ENCODE measurements around the gene COPZ1.

Gene COPZ1

GRCh38 chr12:54374562-54375258, 49.8 kb downstream of the COPZ1 start:
- 71% methylated on average over 1 of the region's 2 CpGs for WGBS (ENCODE audit: insufficient coverage)

GRCh38 chr12:54375259-54375579, 50.3 kb downstream of the COPZ1 start:
- DNase-seq, result no peak
- peaks cover 0 to 73% (median 21%) of the 10 kb centered on the region in 4 experiments for H3K36me3 ChIP-seq (ENCODE audit: control insufficient read depth in 4 of 4, insufficient read depth in 4 of 4, low read length in 3 of 4)
- no peak overlapping the region for H3K4me3 ChIP-seq (ENCODE audit: control insufficient read depth in 1 of 7, extremely low read depth in 1 of 7, insufficient read depth in 4 of 7, low read depth in 2 of 7, low read length in 6 of 7)
- H3K9me3 ChIP-seq (ENCODE audit: control extremely low read depth in 1 of 5, control insufficient read depth in 4 of 5, insufficient read depth in 2 of 5, low read depth in 1 of 5, low read length in 4 of 5), result no peaks in the 10 kb centered on the region
- H3K27me3 ChIP-seq (replicated peaks in 2 of 5; ENCODE audit: control insufficient read depth in 4 of 5, insufficient read depth in 5 of 5, low read length in 4 of 5), result no peaks in the 10 kb centered on the region
- no peak overlapping the region for H3K27ac ChIP-seq (ENCODE audit: insufficient read depth in 1 of 2, low read depth in 1 of 2, low read length in 2 of 2, poor library complexity in 1 of 2, severe bottlenecking in 2 of 2)
- no CpG with 5 or more reads among the region's 2 CpGs for WGBS (ENCODE audit: insufficient coverage)
- H3K4me1 ChIP-seq (ENCODE audit: control extremely low read depth in 1 of 4, control insufficient read depth in 4 of 4, insufficient read depth in 4 of 4, low read length in 3 of 4), result peaks cover 0 to 17% (median 16%) of the 10 kb centered on the region in 4 experiments
- POLR2A ChIA-PET, result interaction anchor here (0.6 kb wide), 1 partner anchor 16 kb away, joined by 4 read pairs; no protein-coding TSS in a partner anchor
- CTCF ChIA-PET, result interaction anchor here (0.7 to 13.6 kb wide), 7 partner anchors 9 to 159 kb away, joined by 3 to 160 read pairs (median 6); partner anchors contain the start of gene ZNF385A

More at GRCh38 chr12:54374562-54375258, 49.8 kb downstream of the COPZ1 start:
- H3K9me3 ChIP-seq (ENCODE audit: control extremely low read depth in 1 of 5, control insufficient read depth in 4 of 5, insufficient read depth in 2 of 5, low read depth in 1 of 5, low read length in 4 of 5), result no peaks in the 10 kb centered on the region
- POLR2A ChIA-PET, result no interaction called here
- peaks cover 0 to 72% (median 21%) of the 10 kb centered on the region in 4 experiments for H3K36me3 ChIP-seq (ENCODE audit: control insufficient read depth in 4 of 4, insufficient read depth in 4 of 4, low read length in 3 of 4)
- DNase-seq, result no peak
- H3K4me1 ChIP-seq (ENCODE audit: control extremely low read depth in 1 of 4, control insufficient read depth in 4 of 4, insufficient read depth in 4 of 4, low read length in 3 of 4), result peaks cover 0 to 19% (median 16%) of the 10 kb centered on the region in 4 experiments
- CTCF ChIA-PET, result interaction anchor here (0.7 to 13.6 kb wide), 8 partner anchors 10 to 158 kb away, joined by 3 to 160 read pairs (median 6); partner anchors contain the start of gene ZNF385A
- H3K27ac ChIP-seq (ENCODE audit: insufficient read depth in 1 of 2, low read depth in 1 of 2, low read length in 2 of 2, poor library complexity in 1 of 2, severe bottlenecking in 2 of 2), result no peak overlapping the region
- H3K4me3 ChIP-seq (ENCODE audit: control insufficient read depth in 1 of 7, extremely low read depth in 1 of 7, insufficient read depth in 4 of 7, low read depth in 2 of 7, low read length in 6 of 7), result no peak overlapping the region
- no peaks in the 10 kb centered on the region for H3K27me3 ChIP-seq (replicated peaks in 2 of 5; ENCODE audit: control insufficient read depth in 4 of 5, insufficient read depth in 5 of 5, low read length in 4 of 5)

- Histone ChIP-seq H3K27ac (ENCODE audit: insufficient read depth in 1 of 2, low read depth in 1 of 2, low read length in 2 of 2, poor library complexity in 1 of 2, severe bottlenecking in 2 of 2) (no peak overlapping the region), H3K4me1 (ENCODE audit: control extremely low read depth in 1 of 4, control insufficient read depth in 4 of 4, insufficient read depth in 4 of 4, low read length in 3 of 4) (peaks cover 0 to 14% (median 13%) of the 10 kb centered on the region in 4 experiments), H3K9me3 (ENCODE audit: control extremely low read depth in 1 of 5, control insufficient read depth in 4 of 5, insufficient read depth in 2 of 5, low read depth in 1 of 5, low read length in 4 of 5) (no peaks in the 10 kb centered on the region), H3K27me3 (replicated peaks in 2 of 5; ENCODE audit: control insufficient read depth in 4 of 5, insufficient read depth in 5 of 5, low read length in 4 of 5) (no peaks in the 10 kb centered on the region), H3K4me3 (ENCODE audit: control insufficient read depth in 1 of 7, extremely low read depth in 1 of 7, insufficient read depth in 4 of 7, low read depth in 2 of 7, low read length in 6 of 7) (no peak overlapping the region), H3K36me3 (ENCODE audit: control insufficient read depth in 4 of 4, insufficient read depth in 4 of 4, low read length in 3 of 4) (peaks cover 0 to 68% (median 20%) of the 10 kb centered on the region in 4 experiments)
- DNase-seq, result no peak
- POLR2A ChIA-PET, result no interaction called here
- WGBS (ENCODE audit: insufficient coverage), result 92% methylated on average over 3 of the region's 4 CpGs
- CTCF ChIA-PET, result interaction anchor here (1.0 to 13.6 kb wide), 6 partner anchors 16 to 132 kb away, joined by 3 to 160 read pairs (median 4); no protein-coding TSS in a partner anchor
These were observed 51.7 kb downstream of the COPZ1 start for GRCh38 chr12:54376596-54376995.

GRCh38 chr12:54377007-54377406, 52.1 kb downstream of the COPZ1 start:
- no peaks in the 10 kb centered on the region for H3K9me3 ChIP-seq (ENCODE audit: control extremely low read depth in 1 of 5, control insufficient read depth in 4 of 5, insufficient read depth in 2 of 5, low read depth in 1 of 5, low read length in 4 of 5)
- DNase-seq, result no peak
- POLR2A ChIA-PET, result no interaction called here
- peaks cover 0 to 10% (median 9%) of the 10 kb centered on the region in 4 experiments for H3K4me1 ChIP-seq (ENCODE audit: control extremely low read depth in 1 of 4, control insufficient read depth in 4 of 4, insufficient read depth in 4 of 4, low read length in 3 of 4)
- no peak overlapping the region for H3K4me3 ChIP-seq (ENCODE audit: control insufficient read depth in 1 of 7, extremely low read depth in 1 of 7, insufficient read depth in 4 of 7, low read depth in 2 of 7, low read length in 6 of 7)
- H3K36me3 ChIP-seq (ENCODE audit: control insufficient read depth in 4 of 4, insufficient read depth in 4 of 4, low read length in 3 of 4), result peaks cover 0 to 66% (median 19%) of the 10 kb centered on the region in 4 experiments
- no peaks in the 10 kb centered on the region for H3K27me3 ChIP-seq (replicated peaks in 2 of 5; ENCODE audit: control insufficient read depth in 4 of 5, insufficient read depth in 5 of 5, low read length in 4 of 5)
- CTCF ChIA-PET, result interaction anchor here (1.0 to 13.6 kb wide), 5 partner anchors 16 to 132 kb away, joined by 3 to 160 read pairs (median 6); no protein-coding TSS in a partner anchor
- 89% methylated on average over 1 of the region's 2 CpGs for WGBS (ENCODE audit: insufficient coverage)
- H3K27ac ChIP-seq (ENCODE audit: insufficient read depth in 1 of 2, low read depth in 1 of 2, low read length in 2 of 2, poor library complexity in 1 of 2, severe bottlenecking in 2 of 2), result no peak overlapping the region

GRCh38 chr12:54377797-54378515, 53.0 kb downstream of the COPZ1 start:
- no peak for DNase-seq
- Histone ChIP-seq H3K27ac (ENCODE audit: insufficient read depth in 1 of 2, low read depth in 1 of 2, low read length in 2 of 2, poor library complexity in 1 of 2, severe bottlenecking in 2 of 2) (no peak overlapping the region), H3K9me3 (ENCODE audit: control extremely low read depth in 1 of 5, control insufficient read depth in 4 of 5, insufficient read depth in 2 of 5, low read depth in 1 of 5, low read length in 4 of 5) (no peaks in the 10 kb centered on the region), H3K27me3 (replicated peaks in 2 of 5; ENCODE audit: control insufficient read depth in 4 of 5, insufficient read depth in 5 of 5, low read length in 4 of 5) (no peaks in the 10 kb centered on the region), H3K4me1 (ENCODE audit: control extremely low read depth in 1 of 4, control insufficient read depth in 4 of 4, insufficient read depth in 4 of 4, low read length in 3 of 4) (peaks cover 0 to 7% (median 5%) of the 10 kb centered on the region in 4 experiments), H3K4me3 (ENCODE audit: control insufficient read depth in 1 of 7, extremely low read depth in 1 of 7, insufficient read depth in 4 of 7, low read depth in 2 of 7, low read length in 6 of 7) (no peak overlapping the region), H3K36me3 (ENCODE audit: control insufficient read depth in 4 of 4, insufficient read depth in 4 of 4, low read length in 3 of 4) (peaks cover 2 to 68% (median 19%) of the 10 kb centered on the region in 4 experiments)
- WGBS (ENCODE audit: insufficient coverage), result 100% methylated on average over 2 of the region's 6 CpGs
- ChIA-PET CTCF (interaction anchor here (1.5 to 13.6 kb wide), 15 partner anchors 6 to 153 kb away, joined by 3 to 160 read pairs (median 16); no protein-coding TSS in a partner anchor), POLR2A (no interaction called here)

- Histone ChIP-seq H3K4me3 (ENCODE audit: control insufficient read depth in 1 of 7, extremely low read depth in 1 of 7, insufficient read depth in 4 of 7, low read depth in 2 of 7, low read length in 6 of 7) (peak overlapping the region in 2 of 7 experiments; percentile 34 to 39), H3K9me3 (ENCODE audit: control extremely low read depth in 1 of 5, control insufficient read depth in 4 of 5, insufficient read depth in 2 of 5, low read depth in 1 of 5, low read length in 4 of 5) (no peaks in the 10 kb centered on the region), H3K36me3 (ENCODE audit: control insufficient read depth in 4 of 4, insufficient read depth in 4 of 4, low read length in 3 of 4) (peaks cover 2 to 64% (median 15%) of the 10 kb centered on the region in 4 experiments), H3K27ac (ENCODE audit: insufficient read depth in 1 of 2, low read depth in 1 of 2, low read length in 2 of 2, poor library complexity in 1 of 2, severe bottlenecking in 2 of 2) (no peak overlapping the region), H3K4me1 (ENCODE audit: control extremely low read depth in 1 of 4, control insufficient read depth in 4 of 4, insufficient read depth in 4 of 4, low read length in 3 of 4) (peaks cover 0 to 15% (median 10%) of the 10 kb centered on the region in 4 experiments), H3K27me3 (replicated peaks in 2 of 5; ENCODE audit: control insufficient read depth in 4 of 5, insufficient read depth in 5 of 5, low read length in 4 of 5) (no peaks in the 10 kb centered on the region)
- ChIA-PET CTCF (interaction anchor here (0.7 to 13.6 kb wide), 38 partner anchors 7 to 167 kb away, joined by 3 to 160 read pairs (median 5); partner anchors contain the start of genes CBX5 and NFE2), POLR2A (interaction anchor here (1.1 kb wide), 1 partner anchor 61 kb away, joined by 3 read pairs; no protein-coding TSS in a partner anchor)
- 66% methylated on average over 20 of the region's 49 CpGs for WGBS (ENCODE audit: insufficient coverage)
- DNase-seq, result no peak
These were observed 54.0 kb downstream of the COPZ1 start for GRCh38 chr12:54378796-54379397.

All from common myeloid progenitor, CD34-positive (primary cell).